NCI-H2081 treated with DMSO at 0.1 percent for 48 hours (cell line): Measurements from ENCODE around the gene C1QTNF5.

Experiments used
- DNase-seq: peaks from one replicate; lab custom pipeline; 2025; lab: John Stamatoyannopoulos, UW

Gene C1QTNF5

DNA sequence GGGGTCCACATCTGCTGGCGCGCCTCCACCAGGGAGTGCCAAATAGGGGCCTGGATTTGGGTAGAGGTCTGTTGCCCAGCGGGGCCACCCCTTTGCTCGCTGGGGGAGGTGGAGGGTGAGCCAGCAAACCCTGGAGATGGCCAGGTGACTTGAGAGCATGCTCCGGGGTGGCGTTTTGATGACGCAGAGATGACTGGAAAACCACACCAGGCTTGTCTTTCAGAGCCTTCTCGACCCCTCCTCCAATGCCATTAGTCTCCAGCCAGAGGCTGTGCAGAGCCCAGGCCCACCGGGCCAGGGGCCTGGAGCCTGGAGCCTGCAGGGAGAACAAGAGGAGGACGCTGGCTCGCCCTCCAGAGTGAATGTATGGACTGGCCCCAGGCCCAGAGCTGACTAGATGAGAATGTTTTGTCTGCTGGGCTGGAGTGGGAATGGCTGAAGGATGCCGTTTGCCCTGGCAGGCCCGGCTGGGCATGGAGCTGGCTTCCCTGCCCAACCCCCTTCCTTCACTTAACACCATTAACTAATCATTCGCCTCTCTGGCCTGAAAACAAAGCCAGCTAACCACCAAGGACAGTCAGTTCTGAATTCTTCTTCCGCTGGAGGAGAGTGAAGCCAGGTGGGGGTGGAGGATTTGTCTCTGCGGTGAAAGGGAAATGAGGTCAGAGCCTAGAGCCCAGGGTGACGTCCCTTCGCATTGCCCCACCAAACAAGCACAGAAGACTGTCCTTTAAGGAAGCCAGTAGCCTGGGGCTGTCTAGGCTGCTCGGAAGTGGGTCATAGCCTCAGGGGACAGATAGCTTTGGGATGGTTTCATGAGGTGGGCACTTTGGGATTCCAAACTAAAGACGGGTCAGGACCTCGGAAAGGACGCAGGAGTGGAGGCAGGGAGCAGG lies 22.2 kb downstream of the C1QTNF5 start:
- no peak for DNase-seq

DNA sequence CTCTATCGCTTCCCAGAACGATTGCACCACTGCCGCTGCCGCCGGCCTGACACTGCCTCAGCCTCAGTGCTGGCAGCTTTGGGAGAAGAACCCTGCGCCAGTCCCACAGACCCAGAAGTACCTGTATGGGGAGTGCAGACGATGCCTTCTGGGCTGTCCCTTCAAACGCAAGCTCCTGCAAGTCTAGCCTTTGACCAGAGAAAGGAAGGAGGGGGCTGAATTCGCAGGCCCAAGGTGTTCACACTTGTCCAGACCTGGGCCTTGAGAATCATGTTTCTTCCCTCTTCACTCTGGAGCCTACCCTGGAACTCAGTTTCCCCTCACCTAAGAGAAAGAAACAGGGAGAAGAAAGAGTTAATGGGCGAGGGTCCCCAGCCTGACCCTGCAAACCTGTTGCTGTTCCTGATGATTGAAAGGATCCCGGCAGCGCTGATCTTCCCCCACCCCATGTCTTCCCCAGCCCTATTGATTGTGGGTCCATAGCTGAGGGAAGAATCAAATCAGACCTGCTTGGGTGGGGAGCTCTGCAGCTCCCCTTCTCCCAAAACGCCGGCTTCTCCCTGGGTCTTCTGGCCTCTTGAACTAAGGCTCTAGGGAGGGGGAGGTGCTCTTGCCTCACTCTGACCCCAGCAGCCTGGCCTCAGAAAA lies 23.0 kb downstream of the C1QTNF5 start:
- DNase-seq, result no peak

DNA sequence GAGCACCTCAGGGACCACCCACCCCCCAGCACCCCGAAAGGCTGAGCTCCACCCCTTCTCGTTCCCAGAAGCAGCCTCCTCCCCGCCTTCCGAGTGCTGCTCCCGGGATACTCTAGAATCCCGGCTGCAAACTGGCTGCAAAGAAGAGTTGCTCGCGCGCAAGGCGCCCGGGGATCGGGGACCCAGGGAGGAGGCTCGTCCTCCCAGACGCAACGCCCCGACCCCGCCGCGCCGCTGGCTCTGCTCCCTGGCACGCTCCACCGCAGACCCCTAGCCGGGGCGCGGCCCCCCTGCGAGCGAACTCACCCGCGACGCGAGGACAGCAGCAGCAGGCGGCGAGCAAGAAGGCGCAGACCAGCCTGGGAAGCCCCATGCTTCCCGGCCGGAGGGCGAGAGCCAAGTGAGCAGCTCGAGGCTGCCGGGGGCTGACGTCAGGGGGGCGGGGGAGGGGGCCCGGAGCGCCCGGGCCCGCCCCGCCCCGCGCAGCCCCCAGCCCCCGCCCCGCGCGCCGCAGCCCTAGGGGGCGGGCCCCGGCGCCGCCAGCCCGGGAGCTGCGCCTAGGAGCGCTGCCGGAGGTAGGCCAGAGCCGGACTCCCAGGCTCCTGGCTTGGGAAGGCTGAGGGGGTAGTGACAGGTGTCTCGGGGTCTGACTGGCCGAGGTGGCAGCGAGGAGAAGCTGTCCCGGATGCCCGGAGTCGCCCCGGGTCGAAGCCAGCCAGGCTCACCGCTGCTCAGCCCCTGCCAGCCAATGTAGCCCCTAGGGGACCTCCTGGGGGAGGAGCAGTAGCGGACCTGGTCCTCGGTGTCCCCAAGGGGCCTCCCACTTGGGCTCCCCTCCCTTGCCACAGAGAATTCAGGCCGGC lies 23.7 kb downstream of the C1QTNF5 start, which contains the start of gene MCAM:
Gene MCAM (minus strand): TSS at position 402 of the 863 bp plus-strand sequence. CDS start 29 bp downstream, at position 373.
- DNase-seq, result no peak

DNA sequence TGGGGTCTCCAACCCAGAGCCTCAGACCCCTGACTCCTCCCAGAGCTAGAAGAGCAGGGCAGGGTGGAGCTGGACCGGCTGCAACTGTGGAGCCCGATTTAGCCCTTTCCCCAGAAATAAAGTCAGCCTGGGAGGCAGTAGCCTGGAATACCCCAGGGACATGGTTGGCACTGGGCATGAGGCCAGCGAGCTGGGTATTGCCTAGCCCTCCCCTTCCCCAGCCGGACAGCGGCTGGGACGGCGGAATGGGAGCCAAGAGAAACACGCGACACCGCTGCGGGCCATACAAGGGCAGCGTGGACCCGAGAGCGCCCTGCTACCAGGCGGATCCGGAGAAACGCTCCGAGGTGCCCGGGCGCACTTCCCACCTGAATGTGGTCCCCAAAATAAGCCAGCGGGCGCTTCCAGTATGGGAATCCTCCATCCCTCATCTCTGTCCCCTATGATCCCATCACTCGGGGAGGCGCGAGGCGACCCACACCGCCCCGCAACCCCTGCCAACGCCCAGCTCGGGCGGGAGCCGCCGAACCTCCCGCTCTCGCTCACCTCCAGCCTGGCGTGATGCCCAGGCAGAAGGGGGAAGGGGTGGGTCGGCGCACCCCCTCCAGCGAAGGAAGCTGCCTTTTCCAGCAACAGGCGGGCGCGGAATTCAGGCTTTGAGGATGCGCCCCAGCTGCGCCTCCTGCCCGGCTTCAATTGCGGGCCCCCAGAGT lies 24.5 kb downstream of the C1QTNF5 start:
- DNase-seq, result peak; percentile 21

DNA sequence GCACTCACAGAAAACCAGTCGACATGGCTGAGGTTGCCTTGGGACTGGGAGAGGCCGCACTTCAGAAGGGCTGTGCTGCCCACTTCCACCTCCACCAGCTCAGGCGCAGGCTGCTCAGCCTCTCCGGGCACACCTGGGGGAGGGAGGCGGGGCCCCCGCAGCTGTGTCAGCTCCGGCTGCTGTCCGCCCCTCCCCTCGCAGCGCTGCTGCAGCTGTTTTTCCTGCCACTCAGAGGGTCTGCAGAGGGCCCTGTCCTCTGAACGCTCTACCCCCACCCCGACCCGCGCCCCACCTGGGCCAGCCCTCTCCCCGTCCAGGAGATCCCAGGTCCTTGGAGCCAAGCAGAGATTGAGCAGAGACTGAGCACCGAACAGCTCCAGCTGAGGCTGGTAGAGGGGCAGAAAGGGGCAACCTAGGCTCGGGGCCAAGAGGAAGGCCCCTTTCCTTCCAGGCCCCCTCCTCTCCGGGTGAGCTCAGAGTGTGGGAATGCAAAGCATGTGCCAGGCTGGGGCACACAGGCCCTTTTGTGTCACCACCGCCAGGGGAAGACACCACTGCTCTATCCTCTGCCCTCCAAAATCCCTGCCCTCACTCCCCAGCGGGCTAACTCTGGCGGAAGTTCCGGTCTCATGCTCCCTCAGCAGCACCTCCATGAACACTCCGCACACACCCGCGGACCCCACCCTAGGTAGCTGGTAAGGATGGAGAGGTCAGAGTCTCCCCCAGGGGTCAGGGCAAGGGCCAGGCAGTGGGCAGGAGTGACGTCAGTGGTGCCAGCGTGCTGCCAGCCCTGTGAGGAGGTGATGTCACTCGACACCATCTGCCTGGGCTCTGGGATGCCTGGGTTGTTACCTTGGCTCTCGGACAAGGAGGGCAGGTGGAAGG lies 25.3 kb downstream of the C1QTNF5 start:
- DNase-seq, result no peak

DNA sequence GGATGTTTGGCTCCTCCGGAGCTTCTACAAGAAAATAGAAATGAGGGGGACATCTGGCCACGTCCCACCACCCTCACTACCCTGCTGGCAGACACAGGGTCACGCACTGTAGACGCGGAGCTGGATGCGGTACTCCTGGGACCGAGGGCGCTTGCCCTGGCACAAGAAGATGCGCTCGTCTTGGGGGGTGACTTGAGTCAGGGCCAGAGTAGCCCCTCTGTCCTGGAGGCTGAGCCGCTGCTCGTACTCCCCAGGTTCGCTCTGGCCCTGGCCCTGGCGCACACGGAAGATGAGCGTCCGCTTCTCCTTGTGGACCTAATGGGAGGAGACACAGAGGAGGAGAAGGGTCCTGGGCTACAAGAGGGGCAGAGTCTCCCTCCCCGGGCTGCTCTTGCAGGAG lies 26.0 kb downstream of the C1QTNF5 start:
- no peak for DNase-seq

DNA sequence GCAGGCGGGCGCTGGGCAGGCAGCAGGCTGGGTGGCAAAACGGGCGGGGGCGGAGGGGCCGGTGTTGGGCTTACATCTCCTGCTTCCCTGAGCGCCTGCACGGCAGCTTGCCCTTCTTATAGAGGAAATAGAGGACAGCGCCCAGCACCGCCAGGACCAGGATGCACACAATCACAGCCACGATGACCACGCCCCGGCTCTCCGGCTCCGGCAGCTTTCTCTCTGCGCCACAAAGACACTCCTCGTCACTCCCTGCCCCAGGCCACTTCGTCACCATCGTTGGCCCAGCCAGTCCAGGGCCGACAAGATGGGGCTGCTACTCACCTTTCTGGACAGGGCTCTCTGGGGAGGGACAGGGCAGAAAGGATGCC lies 30.0 kb downstream of the C1QTNF5 start:
- DNase-seq, result no peak

DNA sequence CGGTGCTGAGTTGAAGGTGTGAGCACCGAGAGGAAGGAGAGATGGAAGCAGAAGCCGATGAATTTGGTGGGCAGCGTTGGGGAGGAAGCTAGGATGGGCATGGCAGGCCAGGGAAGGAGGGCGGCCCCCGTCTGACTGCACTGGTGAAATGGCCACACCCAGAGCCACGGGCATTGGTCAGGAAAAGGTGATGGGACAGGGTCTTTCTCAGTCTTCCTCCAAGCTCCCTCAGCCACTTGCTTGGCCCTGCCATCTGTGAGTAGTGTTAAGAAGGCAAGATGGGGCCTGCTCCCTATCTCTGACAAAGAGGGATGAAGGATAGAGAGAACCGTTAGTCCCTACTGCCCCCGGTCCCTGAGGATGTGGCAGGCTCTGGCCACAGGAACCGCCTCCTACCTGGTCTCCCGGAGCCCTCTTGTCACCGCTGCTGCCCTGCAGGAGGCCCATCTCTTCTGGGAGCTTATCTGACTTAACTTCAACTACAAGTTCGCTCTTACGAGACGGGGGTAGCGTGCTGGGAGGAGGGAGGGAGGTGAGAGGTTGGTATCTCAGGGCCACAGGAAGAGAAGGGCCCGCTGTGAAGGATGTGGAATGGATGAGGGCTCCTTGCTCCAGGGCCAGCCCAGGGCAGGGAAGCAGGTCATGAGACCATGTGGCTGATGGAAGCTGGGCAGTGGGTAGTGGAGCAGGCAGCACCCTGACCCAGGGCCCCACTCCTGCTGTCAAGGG lies 30.6 kb downstream of the C1QTNF5 start:
- no peak for DNase-seq

DNA sequence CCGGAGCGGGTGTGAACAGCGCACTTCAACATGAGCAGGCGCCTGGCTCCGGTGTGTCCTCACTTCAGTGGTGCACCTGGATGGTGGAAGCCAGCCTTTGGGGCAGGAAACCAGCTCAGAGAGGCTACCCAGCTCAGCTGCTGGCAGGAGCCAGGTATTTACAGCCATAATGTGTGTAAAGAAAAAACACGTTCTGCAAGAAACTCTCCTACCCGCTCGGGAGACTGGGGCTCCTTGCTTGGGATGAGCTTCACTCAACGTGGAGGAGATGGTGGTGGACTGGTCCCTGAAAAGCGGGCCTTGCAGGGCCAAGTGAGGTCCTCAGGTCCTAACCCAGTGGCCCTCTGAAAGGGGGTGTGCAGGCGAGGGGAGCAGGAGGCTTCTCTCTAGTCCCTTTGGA lies 31.3 kb downstream of the C1QTNF5 start:
- DNase-seq, result no peak

DNA sequence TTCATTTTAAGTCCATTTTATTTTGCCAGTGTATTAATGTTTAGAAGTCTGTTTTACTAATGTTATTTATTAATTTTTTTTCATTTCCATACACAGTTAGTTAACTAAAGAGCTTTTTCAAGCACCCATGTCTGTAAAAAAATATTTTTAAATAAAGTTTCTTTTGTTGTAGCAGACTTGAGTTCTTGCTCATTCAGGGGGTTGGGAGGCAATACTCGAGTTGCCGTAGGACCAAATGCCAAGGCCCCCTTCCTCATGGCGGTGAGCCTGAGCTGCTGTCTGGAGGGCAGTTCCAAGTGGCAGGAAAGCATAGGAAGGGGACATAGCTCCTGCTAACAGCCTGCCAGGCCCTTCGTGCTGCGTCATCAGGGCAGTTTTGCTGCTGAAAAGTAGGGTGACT lies 32.7 kb downstream of the C1QTNF5 start:
- no peak for DNase-seq

DNA sequence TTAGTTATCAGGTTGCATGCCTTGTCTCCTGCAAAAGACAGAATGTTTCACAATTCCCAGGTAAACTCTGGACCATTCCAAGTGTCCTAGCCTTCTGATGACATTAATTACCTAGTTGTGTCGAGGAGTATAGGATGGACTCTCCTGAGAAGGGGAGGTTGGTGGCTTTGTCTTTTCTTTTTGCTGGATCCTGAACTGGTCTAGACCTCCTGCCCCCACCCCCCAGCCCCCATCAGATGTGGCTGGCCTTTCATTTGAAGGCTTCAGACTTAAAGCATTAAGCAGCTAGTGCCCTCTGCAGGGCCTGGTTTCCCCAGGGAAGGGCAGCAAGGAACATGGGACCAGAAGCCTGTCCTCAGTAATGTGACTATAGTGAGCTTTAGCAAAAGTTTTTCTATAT lies 33.5 kb downstream of the C1QTNF5 start:
- no peak for DNase-seq

DNA sequence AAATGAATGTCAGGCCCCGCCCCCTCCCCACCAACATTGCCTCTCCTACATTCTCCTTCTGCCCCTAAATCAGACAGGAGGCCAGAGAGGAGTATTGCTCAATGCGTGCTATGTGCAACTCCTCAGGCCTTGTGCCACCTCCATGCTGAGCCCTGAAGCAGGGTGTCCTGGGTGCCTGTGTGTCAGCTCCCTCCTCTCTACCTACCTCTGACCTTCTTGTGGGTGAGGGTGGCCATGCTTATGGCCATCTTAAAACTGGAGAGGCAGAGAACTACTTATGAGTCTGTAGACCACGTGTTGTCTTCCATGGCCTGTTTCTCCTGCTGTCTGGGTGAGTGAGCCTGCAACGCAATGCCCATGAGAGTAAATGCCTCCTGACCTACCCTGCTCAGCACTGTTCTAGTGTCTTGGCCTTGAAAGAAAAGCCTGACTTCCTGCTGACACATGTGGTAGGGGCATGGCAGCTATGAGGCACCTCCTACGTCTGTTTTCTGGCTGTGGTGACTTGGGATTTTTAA lies 34.3 kb downstream of the C1QTNF5 start:
- no peak for DNase-seq

DNA sequence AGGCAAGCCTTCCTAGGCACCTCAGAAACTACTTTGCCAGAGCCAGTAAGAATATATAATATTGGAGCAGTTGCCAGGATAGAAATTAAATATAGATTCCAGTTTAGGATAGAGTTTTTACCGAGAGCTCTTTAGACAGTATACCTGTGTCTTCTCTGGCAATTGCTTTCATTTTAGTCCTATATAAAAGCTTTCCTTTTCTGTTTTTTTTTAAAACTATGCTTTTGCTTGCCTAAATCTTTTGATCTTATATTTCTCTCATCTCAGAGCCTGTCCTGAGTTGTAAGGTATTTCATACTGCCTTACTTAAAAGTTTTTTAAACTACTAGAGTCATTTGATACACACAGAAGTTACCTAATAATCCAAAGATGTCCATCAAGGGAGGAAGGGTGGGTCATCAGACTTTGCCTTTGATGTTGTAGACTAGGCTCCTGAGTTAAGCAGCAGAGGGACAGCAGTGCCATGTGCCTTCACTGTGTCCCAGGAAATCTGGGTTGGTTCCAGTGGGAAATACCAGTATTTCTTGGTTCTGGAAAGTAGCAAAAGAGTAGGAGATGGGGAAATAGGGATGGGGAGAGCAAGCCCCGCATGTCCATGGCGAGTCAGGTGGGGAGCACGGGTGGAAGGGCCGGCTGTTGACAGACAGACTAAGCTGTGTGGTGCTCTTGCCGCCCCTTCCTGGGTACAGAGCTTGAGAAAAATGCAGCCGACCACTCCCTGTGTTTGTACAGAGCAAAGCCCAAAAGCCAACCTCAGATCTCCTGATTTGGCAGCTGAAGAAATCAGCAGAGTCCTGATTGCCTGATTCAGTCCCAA lies 34.9 kb downstream of the C1QTNF5 start:
- no peak for DNase-seq

DNA sequence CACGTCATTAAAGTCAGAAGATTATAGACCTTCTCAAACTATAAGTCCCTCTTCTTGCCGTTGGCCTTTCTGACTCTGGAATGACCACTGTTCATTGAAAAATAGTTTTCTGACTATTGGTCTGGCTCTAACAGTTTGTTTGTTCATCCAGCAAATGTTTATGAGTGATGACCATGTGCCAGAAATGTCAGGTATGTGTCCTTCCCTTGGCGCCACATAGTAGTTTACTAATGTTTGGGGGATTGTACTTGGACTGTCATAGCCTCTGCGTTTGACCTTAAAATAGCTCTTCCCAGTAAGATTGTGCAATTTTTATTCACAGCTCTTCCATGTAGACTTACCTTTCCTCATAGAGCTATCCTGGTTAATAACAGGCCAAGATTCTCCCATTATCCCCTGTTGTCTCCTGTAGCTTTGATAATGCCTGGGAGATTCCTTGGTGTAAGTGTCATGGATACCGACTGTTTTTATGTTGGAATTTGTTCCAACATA lies 37.4 kb downstream of the C1QTNF5 start:
- no peak for DNase-seq

DNA sequence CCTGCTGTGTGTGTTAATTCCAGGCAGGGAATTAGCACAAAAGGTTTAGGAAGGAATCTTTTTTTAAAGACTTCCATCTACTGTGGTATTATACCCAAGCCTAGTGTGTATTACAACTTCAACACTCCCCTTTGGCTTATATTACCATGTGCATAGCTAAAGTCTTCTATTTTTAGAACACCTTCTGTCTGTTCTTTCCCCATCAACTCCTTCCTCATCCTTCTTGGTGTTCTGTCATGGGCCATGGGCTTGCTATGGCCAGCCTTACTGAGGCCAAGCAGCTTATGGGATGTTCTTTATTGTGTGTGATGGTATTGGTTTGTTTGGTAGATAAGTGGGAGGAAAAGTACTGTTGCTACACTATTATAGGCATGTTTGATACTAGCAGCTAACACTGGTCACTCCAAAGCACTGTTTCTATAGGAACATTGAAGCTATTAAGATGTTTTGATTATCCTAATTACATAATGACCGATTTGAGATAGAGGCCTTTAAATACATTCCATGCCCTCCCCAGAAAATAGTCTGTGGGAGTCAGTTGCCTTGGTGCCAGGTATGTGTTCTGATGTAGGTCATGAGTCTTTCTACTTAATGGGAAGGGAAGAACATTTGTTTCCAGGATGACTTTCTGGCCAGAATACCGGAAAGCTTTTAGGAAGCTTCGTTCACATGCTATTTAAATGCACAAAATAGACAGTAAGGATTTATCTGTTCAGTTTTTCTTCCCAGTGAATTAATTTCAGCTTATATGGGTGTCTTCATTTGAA lies 40.3 kb downstream of the C1QTNF5 start:
- no peak for DNase-seq

DNA sequence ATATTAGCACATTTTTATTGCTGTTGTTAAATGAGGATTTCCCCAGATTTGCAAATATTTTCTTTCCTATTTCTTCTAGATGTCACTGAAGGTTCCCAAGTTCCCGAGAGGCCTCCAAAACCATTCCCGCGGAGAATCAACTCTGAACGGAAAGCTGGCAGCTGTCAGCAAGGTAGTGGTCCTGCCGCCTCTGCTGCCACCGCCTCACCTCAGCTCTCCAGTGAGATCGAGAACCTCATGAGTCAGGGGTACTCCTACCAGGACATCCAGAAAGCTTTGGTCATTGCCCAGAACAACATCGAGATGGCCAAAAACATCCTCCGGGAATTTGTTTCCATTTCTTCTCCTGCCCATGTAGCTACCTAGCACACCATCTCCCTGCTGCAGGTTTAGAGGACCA lies 41.3 kb downstream of the C1QTNF5 start:
- DNase-seq, result no peak

DNA sequence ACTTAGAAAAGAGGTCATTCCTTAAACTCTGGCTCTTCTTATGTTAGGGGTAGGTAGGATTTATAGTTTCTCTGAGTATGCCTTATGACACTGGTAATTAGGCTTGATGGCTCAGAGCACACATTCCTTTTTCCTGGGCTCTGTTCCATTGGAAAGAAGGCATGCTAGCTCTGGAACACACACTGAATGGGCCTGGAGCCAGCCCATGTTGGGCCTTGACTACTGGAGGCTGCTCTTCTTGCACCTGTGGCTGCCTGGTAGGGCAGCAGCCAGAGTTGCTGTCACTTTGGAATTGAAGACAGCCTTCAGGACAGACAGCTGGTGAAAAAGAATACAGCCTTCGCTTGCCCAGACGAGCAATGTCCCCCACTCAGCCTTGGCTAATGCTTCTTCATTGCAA lies 42.0 kb downstream of the C1QTNF5 start:
- no peak for DNase-seq

DNA sequence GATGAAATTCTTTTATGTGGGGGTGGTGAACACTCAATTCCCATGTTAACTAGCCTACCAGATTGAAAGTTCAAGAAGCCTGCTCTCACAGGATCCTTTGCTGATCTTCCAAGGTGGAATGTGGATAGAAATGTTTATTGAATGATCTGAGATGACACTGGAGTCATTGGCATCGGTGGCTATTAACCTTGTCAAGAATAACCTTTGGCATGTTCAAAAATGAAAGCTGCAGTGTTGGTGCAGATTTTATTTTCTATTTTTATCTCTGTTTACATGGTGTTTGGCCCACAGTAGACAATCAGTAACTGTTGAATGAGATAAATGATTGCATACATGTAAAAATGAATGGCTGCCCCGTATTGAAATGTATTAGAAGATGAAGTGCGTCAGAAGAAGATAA lies 42.7 kb downstream of the C1QTNF5 start:
- DNase-seq, result no peak
